Measurements from ENCODE around the gene NFS1.
"Not testable (repeated sequence)": the region's sequence is repeated elsewhere in the genome, so short reads cannot be mapped to it uniquely, and the experiment has no call there.

DNA sequence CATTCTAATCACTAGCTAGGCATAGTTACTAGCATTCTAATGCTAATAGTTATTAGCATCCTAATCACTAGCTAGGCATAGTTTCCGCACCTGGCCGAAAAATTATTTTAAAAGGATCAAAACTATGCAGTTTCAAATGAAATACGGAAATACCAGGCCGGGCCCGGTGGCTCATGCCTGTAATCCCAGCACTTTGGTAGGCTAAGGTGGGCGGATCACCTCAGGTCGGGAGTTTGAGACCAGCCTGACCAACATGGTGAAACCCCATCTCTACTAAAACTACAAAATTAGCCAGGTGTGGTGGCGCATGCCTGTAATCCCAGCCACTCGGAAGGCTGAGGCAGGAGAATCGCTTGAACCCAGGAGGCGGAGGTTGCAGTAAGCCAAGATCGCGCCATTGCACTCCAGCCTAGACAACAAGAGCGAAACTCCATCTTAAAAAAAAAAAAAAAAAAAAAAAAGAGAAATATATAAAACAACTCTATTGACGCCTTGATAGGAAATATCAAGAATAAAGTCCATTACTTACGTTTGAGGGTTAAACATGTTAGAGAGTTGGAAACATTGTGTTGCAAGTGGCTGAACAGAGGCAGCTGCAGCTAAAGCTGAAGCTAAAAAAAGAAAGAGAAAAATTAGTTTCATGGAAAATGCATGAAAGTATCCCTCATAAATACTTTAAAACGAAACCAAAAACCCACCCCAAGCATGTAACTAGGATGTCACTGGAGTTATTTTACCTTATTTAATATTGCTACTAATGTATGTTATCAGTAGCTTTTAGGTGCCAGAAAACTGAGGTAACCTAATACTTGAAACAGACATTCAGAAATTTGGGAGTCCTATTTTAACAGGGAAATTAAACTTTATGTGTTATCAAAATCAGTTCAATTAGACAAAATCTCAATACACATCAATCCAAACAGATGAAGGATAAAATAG lies 7.7 kb upstream of the NFS1 start:
- TF ChIP-seq POLR2AphosphoS5 (IDR thresholded peaks at IDR 0.05; ENCODE audit: low read depth, low read length); PAX5 (IDR thresholded peaks at IDR 0.05; ENCODE audit: insufficient read depth, low read length, severe bottlenecking); POU2F2 (IDR thresholded peaks at IDR 0.05; ENCODE audit: low read depth, low read length): not testable (repeated sequence)
- 0 out of 2 replicates have a peak, but pooled peaks have one; percentile 33 for TF ChIP-seq POLR2A (IDR thresholded peaks at IDR 0.05; ENCODE audit: low read depth, low read length)
